ENCODE measurements around the gene ANKS3. TPM values are rescaled to one million over a fixed set of nuclear protein-coding genes. Genes with fewer than 3 reads are reported as not detected.

ANKS3 gene
- total RNA-seq, 1 experiment from 2014 or later = 25.5 TPM

GRCh38 chr16:4693956-4694641 is 40.0 kb downstream of the ANKS3 start:
- BruUV-seq (replicated peaks) = no TSS peak
- ATAC-seq (peak; percentile 55), DNase-seq (ENCODE audit: low read depth, low spot score) (no peak)
- Histone ChIP-seq H4K20me1 (ENCODE audit: insufficient read depth) (no peaks in the 10 kb centered on the region), H3K4me3 (replicated peaks in 1 of 2; ENCODE audit: low read depth in 1 of 2, low read length in 2 of 2) (peak overlapping the region; percentile 81 to 82), H2AFZ (ENCODE audit: low read depth, low read length, poor library complexity, severe bottlenecking) (no peak overlapping the region), H3K27me3 (ENCODE audit: insufficient read depth, low read length) (no peaks in the 10 kb centered on the region), H3K27ac (ENCODE audit: low read depth, low read length) (peak overlapping the region; percentile 77), H3K79me2 (ENCODE audit: insufficient read depth, low read length) (no peaks in the 10 kb centered on the region; the same call in 1 of the 2 replicates), H3K9ac (ENCODE audit: low read length) (peak overlapping the region; percentile 89), H3K9me3 (ENCODE audit: control insufficient read depth in 1 of 2, insufficient read depth in 1 of 2, low read depth in 1 of 2, low read length in 2 of 2) (no peaks in the 10 kb centered on the region), H3K36me3 (ENCODE audit: control insufficient read depth in 1 of 2, insufficient read depth in 2 of 2, low read length in 2 of 2) (peaks cover 5 to 6% of the 10 kb centered on the region in 2 experiments; a peak in 2 of 4 replicates), H3K9me2 (ENCODE audit: insufficient read depth) (no peaks in the 10 kb centered on the region), H3K4me2 (ENCODE audit: low read length) (peak overlapping the region; percentile 94), H3K4me1 (ENCODE audit: control insufficient read depth in 1 of 2, insufficient read depth in 2 of 2, low read length in 2 of 2) (peaks cover 8 to 16% of the 10 kb centered on the region in 2 experiments; a peak in 2 of 4 replicates)
- TF ChIP-seq ZFX (IDR thresholded peaks at IDR 0.05) = peak; percentile 85; the same call in 1 of the 2 replicates
- no peak for TF ChIP-seq ATF3 (IDR thresholded peaks at IDR 0.05)
- CTCF ChIA-PET = interaction anchor here (1.6 kb wide), 1 partner anchor 262 kb away, joined by 6 read pairs; no protein-coding TSS in a partner anchor
- intact Hi-C loops (cut with micrococcal nuclease) = no loop called here
- RAD21 ChIA-PET (ENCODE audit: low non-redundant PET in 1 of 2, low total read pairs in 2 of 2, uncharacterized antibody in 2 of 2, unreplicated experiment in 2 of 2) = interaction anchor here in 1 of 2 experiments (0.6 to 0.9 kb wide), 2 partner anchors 40 to 263 kb away, joined by 3 to 5 read pairs; partner anchors contain the start of genes ANKS3 and DNAAF8
- POLR2A ChIA-PET = interaction anchor here (0.7 to 1.4 kb wide), 2 partner anchors 11 to 75 kb away, joined by 3 read pairs; no protein-coding TSS in a partner anchor

DNA sequence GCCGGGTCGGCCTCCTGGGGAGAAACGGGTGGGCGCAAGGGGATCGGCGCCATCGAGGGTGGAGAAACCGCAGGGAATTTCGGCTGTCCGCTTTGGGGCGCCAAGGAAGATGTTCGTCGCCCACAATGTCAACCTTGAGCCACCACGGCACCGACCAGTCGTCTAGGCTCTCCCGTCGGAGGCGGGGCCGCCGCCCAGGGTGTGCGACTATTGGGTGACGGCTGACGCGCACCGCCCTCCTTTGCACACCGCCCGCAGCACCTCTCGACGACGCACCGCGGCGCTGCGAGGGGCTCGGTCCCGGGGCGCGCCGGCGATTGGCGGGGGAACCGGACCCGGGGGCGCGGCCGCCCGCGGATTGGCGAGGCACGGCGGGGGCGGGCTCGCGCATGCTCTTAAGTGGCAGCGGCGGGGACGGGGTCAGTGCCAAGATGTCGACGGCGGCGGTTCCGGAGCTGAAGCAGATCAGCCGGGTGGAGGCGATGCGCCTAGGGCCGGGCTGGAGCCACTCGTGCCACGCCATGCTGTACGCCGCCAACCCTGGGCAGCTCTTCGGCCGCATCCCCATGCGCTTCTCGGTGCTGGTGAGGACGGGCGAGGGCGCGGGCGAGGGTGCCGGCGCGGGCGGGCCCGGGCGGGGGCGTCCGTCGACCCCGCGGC is 40.6 kb downstream of the ANKS3 start, which contains the start of gene NUDT16L1:
Gene NUDT16L1 (plus strand): TSS at position 267 of the 660 bp plus-strand sequence. CDS start 165 bp downstream, at position 432.
- Histone ChIP-seq H2AFZ (ENCODE audit: low read depth, low read length, poor library complexity, severe bottlenecking) (no peak within 1 kb of the TSS), H3K4me3 (replicated peaks in 1 of 2; ENCODE audit: low read depth in 1 of 2, low read length in 2 of 2) (peak within 1 kb of the TSS; percentile 81 to 82), H3K36me3 (ENCODE audit: control insufficient read depth in 1 of 2, insufficient read depth in 2 of 2, low read length in 2 of 2) (peaks cover 0 to 2% of the 10 kb centered on the region in 2 experiments; a peak in 1 of 4 replicates), H3K27me3 (ENCODE audit: insufficient read depth, low read length) (no peaks in the 10 kb centered on the region), H4K20me1 (ENCODE audit: insufficient read depth) (no peaks in the 10 kb centered on the region), H3K9ac (ENCODE audit: low read length) (peak within 1 kb of the TSS; percentile 89), H3K4me1 (ENCODE audit: control insufficient read depth in 1 of 2, insufficient read depth in 2 of 2, low read length in 2 of 2) (peaks cover 8 to 16% of the 10 kb centered on the region in 2 experiments; a peak in 2 of 4 replicates), H3K9me2 (ENCODE audit: insufficient read depth) (no peaks in the 10 kb centered on the region), H3K27ac (ENCODE audit: low read depth, low read length) (peak within 1 kb of the TSS; percentile 77), H3K79me2 (ENCODE audit: insufficient read depth, low read length) (no peaks in the 10 kb centered on the region; the same call in 1 of the 2 replicates), H3K4me2 (ENCODE audit: low read length) (peak within 1 kb of the TSS; percentile 94), H3K9me3 (ENCODE audit: control insufficient read depth in 1 of 2, insufficient read depth in 1 of 2, low read depth in 1 of 2, low read length in 2 of 2) (no peaks in the 10 kb centered on the region)
- BruUV-seq (replicated peaks) = no TSS peak
- ChIA-PET CTCF (no interaction called here), POLR2A (interaction anchor here (0.7 to 1.4 kb wide), 3 partner anchors 11 to 76 kb away, joined by 3 read pairs; no protein-coding TSS in a partner anchor), RAD21 (ENCODE audit: low non-redundant PET in 1 of 2, low total read pairs in 2 of 2, uncharacterized antibody in 2 of 2, unreplicated experiment in 2 of 2) (interaction anchor here in 1 of 2 experiments (0.6 to 0.9 kb wide), 2 partner anchors 41 to 264 kb away, joined by 3 to 5 read pairs; partner anchors contain the start of genes ANKS3 and DNAAF8)
- DNase-seq (ENCODE audit: low read depth, low spot score) (peak; percentile 77), ATAC-seq (peak; percentile 90)
- intact Hi-C loops (cut with micrococcal nuclease) = no loop called here
- TF ChIP-seq CEBPB (IDR thresholded peaks at IDR 0.05; ENCODE audit: low read depth) (no peak), TCF7L2 (IDR thresholded peaks at IDR 0.05; ENCODE audit: borderline replicate concordance, extremely low read depth, insufficient read depth, insufficient read length) (peak; percentile 9), SP1 (IDR thresholded peaks at IDR 0.05; ENCODE audit: low read depth) (peak; percentile 81), MAX (IDR thresholded peaks at IDR 0.05) (peak; percentile 59), EGR1 (IDR thresholded peaks at IDR 0.05; ENCODE audit: low read depth) (peak; percentile 78), RAD21 (IDR thresholded peaks at IDR 0.05; ENCODE audit: low read depth) (no peak), CBX3 (IDR thresholded peaks at IDR 0.05; ENCODE audit: low read depth) (no peak), SIN3A (IDR thresholded peaks at IDR 0.05; ENCODE audit: low read depth) (peak; percentile 77; the same call in 1 of the 2 replicates), FOSL1 (IDR thresholded peaks at IDR 0.05; ENCODE audit: low read depth) (no peak), YY1 (IDR thresholded peaks at IDR 0.05; ENCODE audit: extremely low read depth, insufficient replicate concordance, low read depth, low read length) (peak; percentile 73), POLR2A (IDR thresholded peaks at IDR 0.05; ENCODE audit: borderline replicate concordance, extremely low read depth, insufficient read depth, insufficient read length) (peak; percentile 62), POLR2AphosphoS5 (IDR thresholded peaks at IDR 0.05; ENCODE audit: low read depth, low read length) (peak; percentile 73)
- TF ChIP-seq, protein P1, sequence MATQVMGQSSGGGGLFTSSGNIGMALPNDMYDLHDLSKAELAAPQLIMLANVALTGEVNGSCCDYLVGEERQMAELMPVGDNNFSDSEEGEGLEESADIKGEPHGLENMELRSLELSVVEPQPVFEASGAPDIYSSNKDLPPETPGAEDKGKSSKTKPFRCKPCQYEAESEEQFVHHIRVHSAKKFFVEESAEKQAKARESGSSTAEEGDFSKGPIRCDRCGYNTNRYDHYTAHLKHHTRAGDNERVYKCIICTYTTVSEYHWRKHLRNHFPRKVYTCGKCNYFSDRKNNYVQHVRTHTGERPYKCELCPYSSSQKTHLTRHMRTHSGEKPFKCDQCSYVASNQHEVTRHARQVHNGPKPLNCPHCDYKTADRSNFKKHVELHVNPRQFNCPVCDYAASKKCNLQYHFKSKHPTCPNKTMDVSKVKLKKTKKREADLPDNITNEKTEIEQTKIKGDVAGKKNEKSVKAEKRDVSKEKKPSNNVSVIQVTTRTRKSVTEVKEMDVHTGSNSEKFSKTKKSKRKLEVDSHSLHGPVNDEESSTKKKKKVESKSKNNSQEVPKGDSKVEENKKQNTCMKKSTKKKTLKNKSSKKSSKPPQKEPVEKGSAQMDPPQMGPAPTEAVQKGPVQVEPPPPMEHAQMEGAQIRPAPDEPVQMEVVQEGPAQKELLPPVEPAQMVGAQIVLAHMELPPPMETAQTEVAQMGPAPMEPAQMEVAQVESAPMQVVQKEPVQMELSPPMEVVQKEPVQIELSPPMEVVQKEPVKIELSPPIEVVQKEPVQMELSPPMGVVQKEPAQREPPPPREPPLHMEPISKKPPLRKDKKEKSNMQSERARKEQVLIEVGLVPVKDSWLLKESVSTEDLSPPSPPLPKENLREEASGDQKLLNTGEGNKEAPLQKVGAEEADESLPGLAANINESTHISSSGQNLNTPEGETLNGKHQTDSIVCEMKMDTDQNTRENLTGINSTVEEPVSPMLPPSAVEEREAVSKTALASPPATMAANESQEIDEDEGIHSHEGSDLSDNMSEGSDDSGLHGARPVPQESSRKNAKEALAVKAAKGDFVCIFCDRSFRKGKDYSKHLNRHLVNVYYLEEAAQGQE (IDR thresholded peaks at IDR 0.05; ENCODE audit: low read depth) = no peak
